ENCODE data around the gene COLEC12. TPM values are rescaled to one million over a fixed set of nuclear protein-coding genes. Genes with fewer than 3 reads are reported as not detected.

The COLEC12 gene
- total RNA-seq, 3 donors from 2014 or later: 2.4 to 12.1 (median 4.7) TPM

DNA sequence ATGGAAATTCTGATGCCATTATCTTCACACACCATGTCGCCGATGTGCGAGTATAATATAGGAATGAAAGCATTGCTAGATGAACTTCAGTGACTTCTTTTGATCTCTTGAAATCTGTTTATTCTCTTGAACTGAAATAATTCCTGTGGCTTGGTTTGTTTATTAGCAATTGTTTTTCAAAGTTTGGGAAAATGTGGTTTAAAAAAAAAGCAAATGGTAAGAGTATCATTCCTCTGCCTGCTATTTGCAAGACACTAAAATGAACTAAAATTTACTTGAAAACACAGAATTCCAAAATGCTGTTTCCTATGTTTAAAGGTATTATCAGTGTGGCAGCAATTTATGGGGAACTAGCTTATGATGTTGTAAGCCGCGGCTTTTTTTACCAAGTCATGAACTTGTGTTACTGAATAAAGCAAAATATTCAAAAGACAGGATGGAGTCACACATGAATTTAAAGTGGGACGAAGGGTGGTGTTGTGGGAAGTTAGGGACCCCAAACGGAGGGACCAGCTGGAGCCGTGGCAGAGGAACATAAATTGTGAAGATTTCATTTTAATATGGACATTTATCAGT, 96.4 kb downstream of the COLEC12 start:
- intact Hi-C loops (cut with DNase I, micrococcal nuclease): no loop called here
- TF ChIP-seq, protein P1, sequence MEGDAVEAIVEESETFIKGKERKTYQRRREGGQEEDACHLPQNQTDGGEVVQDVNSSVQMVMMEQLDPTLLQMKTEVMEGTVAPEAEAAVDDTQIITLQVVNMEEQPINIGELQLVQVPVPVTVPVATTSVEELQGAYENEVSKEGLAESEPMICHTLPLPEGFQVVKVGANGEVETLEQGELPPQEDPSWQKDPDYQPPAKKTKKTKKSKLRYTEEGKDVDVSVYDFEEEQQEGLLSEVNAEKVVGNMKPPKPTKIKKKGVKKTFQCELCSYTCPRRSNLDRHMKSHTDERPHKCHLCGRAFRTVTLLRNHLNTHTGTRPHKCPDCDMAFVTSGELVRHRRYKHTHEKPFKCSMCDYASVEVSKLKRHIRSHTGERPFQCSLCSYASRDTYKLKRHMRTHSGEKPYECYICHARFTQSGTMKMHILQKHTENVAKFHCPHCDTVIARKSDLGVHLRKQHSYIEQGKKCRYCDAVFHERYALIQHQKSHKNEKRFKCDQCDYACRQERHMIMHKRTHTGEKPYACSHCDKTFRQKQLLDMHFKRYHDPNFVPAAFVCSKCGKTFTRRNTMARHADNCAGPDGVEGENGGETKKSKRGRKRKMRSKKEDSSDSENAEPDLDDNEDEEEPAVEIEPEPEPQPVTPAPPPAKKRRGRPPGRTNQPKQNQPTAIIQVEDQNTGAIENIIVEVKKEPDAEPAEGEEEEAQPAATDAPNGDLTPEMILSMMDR (IDR thresholded peaks at IDR 0.05): no peak
- no peaks in the 10 kb centered on the region for H3K4me1 ChIP-seq (ENCODE audit: low read depth)

DNA sequence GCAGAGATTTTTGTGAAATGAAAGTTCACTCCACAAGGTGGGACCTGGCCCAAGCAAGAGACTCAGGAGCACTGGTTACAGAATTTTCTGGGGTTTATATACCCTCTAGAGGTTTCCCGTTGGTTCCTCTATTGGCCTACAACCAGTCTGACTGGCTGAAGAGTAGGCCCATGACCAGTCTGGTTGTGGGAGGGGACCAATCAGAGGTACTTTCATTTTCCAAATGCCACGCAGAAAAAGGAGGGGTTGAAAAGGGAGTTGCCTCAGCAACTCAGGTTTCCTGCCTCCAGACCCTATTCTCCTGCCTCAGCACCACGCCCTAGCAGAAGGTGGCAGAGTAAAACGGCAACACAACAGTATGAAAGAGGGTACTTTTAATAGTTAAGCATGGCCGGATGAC, 98.4 kb downstream of the COLEC12 start:
- Histone ChIP-seq H3K4me1 (ENCODE audit: low read depth) (no peaks in the 10 kb centered on the region), H3K4me3 (no peak overlapping the region), H3K9me3 (peaks cover 15% of the 10 kb centered on the region), H3K36me3 (ENCODE audit: low read depth) (no peaks in the 10 kb centered on the region)
- no peak for DNase-seq
- ATAC-seq: no peak
- TF ChIP-seq, protein P1 (IDR thresholded peaks at IDR 0.05): no peak
- intact Hi-C loops (cut with DNase I, micrococcal nuclease): no loop called here

More for the DNA sequence above, 96.4 kb downstream of the COLEC12 start:
- no peaks in the 10 kb centered on the region for H3K36me3 ChIP-seq (ENCODE audit: low read depth)
- no peak overlapping the region for H3K4me3 ChIP-seq
- ATAC-seq: no peak
- H3K9me3 ChIP-seq: peaks cover 15% of the 10 kb centered on the region
- DNase-seq: no peak

DNA sequence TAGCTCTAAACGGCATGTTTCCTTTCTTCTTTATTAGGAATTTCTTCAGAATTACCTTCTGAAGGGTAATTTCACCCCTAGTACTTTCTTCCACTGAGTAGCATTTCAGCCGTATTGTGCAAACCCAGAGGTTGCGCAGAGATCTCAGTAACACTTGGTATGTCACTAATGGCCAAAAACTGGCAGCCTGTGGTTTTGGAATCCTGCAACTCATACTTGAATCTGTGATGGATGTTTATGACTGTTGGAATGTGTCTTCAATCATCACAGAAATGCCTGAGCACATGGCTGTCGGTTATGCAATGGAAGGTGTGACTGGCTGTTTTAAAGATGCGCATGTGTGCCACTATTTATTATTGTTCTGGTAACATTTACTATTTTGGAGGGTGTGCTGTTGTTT, 100.0 kb downstream of the COLEC12 start:
- TF ChIP-seq, protein P1 (IDR thresholded peaks at IDR 0.05): no peak
- intact Hi-C loops (cut with DNase I, micrococcal nuclease): no loop called here
- Histone ChIP-seq H3K4me1 (ENCODE audit: low read depth) (no peaks in the 10 kb centered on the region), H3K36me3 (ENCODE audit: low read depth) (no peaks in the 10 kb centered on the region), H3K9me3 (peaks cover 12% of the 10 kb centered on the region), H3K4me3 (no peak overlapping the region)
- ATAC-seq (no peak), DNase-seq (no peak)

DNA sequence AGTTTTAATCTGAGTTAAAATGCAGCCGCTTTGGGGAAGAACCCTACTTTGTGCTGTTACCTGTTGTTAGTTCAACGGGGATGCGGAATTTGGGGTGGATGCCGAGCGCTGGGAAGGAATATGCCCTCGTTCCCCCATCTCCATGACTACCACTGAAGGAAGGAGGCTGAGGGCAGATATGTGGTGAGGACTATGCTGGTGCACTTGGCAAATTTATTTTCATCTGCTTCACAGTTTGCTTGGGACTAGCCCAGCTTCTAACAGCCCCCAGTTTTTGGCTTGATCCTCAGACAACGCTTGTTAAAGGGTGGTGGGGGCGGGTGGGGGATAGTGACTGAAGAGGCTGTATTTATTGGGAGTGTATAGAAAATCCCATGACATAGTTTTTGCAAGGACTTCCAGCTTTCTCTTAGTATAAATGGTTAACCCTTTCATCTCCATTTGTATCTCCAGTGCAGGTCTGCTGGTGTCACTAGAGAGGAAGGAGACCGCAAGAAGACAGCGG, 100.8 kb downstream of the COLEC12 start:
- no peak for DNase-seq
- no peak for ATAC-seq
- Histone ChIP-seq H3K4me1 (ENCODE audit: low read depth) (no peaks in the 10 kb centered on the region), H3K9me3 (peaks cover 6% of the 10 kb centered on the region), H3K36me3 (ENCODE audit: low read depth) (no peaks in the 10 kb centered on the region), H3K4me3 (no peak overlapping the region)
- intact Hi-C loops (cut with DNase I, micrococcal nuclease): no loop called here
- TF ChIP-seq, protein P1 (IDR thresholded peaks at IDR 0.05): no peak

DNA sequence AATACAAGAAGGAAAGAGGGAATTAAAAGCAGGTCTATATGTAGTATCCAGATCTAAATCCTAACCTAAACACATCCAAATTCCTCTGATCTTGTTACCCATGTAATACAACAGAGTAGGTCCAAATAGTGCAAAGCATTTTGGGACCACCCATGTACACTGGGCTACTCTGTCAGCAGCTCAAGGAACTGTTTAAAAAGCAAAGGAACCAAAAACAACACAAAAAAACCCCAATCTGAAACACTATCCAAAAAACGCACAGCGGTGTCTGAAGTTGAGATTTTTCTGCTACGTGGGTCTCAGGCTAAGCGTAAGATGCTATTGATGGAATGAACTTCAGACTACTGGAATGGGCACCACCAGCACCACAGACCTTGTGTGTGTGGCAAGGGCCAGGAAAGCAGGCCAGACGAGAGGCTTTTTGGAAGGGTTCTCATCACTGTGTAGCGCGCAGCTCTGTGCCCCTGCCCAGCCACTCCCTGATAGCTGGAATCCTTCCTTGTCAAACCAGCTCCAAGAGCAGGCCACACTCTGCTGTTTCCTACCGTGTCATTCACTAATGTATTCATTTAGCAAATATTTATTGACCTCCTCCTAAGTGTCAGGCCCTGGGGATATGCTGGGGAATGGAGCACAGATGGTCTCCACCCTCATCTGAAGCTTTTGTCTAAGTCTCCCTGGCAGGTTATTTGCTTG, 101.4 kb downstream of the COLEC12 start:
- DNase-seq (no peak), ATAC-seq (no peak)
- intact Hi-C loops (cut with DNase I, micrococcal nuclease): no loop called here

More for the DNA sequence above, 101.4 kb downstream of the COLEC12 start:
- TF ChIP-seq, protein P1 (IDR thresholded peaks at IDR 0.05): no peak
- Histone ChIP-seq H3K4me1 (ENCODE audit: low read depth) (no peaks in the 10 kb centered on the region), H3K9me3 (no peaks in the 10 kb centered on the region), H3K4me3 (no peak overlapping the region), H3K36me3 (ENCODE audit: low read depth) (no peaks in the 10 kb centered on the region)
